GM12875 (cell line): ENCODE results near the gene TMED1.

Source experiments
- H3K4me3 ChIP-seq: one replicate; pipeline ENCODE4 v1.5.1; 2011; ENCODE audit warnings: low read depth, low read length, control low read depth
- TF ChIP-seq, protein P1 (sequence below): IDR thresholded peaks from 2 replicates; pipeline ENCODE4 v1.5.1; 2011; ENCODE audit warnings: low read depth, mild to moderate bottlenecking, control low read depth, inconsistent platforms, low read length, moderate library complexity, borderline replicate concordance; ENCODE audit not compliant: insufficient read depth

Gene TMED1

DNA sequence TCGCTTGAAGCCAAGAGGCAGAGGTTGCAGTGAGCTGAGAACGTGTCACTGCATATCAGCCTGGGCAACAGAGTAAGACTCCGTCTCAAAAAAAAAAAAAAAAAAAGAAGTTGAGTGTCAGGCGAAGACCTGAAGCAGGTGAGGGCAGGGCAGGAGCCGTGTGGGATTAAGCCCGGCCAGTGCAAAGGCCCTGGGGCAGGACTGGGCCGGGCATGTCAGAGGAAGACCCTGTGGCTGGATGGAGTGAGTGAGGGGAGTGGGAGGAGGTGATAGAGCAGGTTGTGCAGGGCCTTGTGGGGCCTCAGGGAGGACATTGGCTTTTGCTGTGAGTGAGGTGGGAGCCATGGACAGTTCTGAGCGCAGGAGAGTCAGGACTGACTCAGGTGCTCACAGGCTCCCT, 47.9 kb downstream of the TMED1 start:
- TF ChIP-seq, protein P1, sequence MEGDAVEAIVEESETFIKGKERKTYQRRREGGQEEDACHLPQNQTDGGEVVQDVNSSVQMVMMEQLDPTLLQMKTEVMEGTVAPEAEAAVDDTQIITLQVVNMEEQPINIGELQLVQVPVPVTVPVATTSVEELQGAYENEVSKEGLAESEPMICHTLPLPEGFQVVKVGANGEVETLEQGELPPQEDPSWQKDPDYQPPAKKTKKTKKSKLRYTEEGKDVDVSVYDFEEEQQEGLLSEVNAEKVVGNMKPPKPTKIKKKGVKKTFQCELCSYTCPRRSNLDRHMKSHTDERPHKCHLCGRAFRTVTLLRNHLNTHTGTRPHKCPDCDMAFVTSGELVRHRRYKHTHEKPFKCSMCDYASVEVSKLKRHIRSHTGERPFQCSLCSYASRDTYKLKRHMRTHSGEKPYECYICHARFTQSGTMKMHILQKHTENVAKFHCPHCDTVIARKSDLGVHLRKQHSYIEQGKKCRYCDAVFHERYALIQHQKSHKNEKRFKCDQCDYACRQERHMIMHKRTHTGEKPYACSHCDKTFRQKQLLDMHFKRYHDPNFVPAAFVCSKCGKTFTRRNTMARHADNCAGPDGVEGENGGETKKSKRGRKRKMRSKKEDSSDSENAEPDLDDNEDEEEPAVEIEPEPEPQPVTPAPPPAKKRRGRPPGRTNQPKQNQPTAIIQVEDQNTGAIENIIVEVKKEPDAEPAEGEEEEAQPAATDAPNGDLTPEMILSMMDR: no peak
- no peak overlapping the region for H3K4me3 ChIP-seq

DNA sequence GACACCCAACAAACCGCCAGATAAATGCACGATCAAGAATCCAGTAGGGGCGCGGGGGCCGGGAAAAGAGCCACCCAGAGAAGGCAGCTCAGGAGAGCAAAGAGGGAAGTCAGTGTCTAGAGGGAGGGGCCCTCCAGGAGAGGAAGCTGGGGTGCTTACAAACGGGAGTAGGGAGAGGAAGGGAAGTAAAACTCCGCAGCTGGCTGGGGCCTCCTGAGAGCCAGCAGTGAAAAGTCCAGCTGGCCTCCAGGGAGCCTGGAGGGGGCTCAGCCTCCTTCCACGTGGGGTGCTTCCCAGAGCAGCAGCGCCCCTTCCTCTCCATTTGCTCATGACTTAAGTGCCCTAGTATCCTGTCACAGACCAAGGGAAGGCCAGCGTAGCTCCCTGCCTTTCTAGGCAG, 51.8 kb downstream of the TMED1 start:
- H3K4me3 ChIP-seq: no peak overlapping the region
- TF ChIP-seq, protein P1: no peak

DNA sequence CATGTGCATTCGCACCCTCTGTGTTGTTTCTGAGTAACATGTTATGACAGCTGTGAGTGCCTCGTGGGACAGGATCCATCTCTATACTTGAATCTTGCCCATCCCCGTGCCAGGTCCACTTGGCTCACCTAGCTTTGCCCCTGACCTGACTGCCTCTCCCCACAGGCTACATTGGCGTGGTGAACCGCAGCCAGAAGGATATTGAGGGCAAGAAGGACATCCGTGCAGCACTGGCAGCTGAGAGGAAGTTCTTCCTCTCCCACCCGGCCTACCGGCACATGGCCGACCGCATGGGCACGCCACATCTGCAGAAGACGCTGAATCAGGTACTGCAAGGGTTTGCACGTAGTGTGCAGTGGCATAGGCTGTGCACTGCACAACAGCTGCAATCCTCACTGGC, 53.2 kb downstream of the TMED1 start:
- TF ChIP-seq, protein P1: no peak
- no peak overlapping the region for H3K4me3 ChIP-seq
